Stimulated activated CD4-positive, alpha-beta T cell treated with anti-CD3 and anti-CD28 coated beads, Interleukin-15, amount 100 ng/mL, for 24 hours (primary cell): ENCODE measurements around the gene TUBG2.

ENCODE experiments used
- DNase-seq: peaks from one replicate; pipeline ENCODE4 v3.0.0-alpha.2; 2020

The TUBG2 gene

DNA sequence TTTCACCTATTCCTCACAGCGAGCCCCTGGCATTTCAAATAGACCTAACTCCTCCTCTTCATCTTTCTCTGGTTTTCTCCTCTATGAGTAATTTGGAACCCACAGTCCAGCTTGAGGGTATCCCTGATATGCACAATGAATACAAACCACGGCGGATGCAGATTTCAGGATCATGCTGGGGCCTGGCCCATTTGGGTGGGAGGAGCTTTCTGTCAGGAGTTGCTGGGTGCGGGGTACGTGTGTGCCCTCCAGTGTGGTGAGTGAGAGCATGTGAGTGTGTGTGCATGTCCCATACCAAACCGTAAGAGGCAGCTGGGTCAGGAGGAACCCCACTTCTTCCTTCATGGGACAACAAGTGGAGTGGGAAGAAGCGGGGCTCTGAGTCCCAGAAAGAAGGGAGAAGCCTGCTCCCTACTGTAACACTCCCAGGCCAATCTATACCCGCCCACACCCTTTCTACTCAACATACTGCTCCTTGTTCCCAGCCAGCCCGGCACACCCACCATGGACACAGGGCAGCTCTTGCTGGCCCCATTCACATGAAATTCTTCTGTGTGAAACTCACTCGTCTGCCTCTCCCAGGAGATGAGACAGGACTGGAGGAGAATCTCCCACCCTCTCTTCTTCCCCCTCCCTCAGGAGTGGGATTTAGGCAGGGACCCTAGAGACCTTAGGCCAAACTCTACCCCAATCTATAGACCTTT, 41.7 kb downstream of the TUBG2 start:
- no peak for DNase-seq

DNA sequence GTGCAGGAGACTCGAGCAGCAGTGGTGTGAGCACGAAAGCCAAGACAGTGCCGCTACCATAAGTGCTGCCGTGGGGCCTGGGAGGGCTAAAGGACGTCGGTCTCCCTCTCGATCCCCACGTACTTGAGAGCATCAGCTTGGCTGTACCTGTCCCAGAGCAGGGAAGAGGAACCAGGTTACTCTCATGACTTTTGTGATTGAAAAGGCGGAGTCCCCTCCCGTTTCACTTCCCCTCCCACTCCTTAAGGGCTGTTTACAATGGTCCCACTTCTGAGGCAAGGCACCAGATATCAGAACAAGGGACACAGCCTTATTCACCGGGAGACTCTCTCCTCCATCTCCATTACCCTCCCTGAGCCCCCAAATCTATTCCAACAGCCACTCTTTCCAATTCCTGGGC, 43.4 kb downstream of the TUBG2 start:
- no peak for DNase-seq

DNA sequence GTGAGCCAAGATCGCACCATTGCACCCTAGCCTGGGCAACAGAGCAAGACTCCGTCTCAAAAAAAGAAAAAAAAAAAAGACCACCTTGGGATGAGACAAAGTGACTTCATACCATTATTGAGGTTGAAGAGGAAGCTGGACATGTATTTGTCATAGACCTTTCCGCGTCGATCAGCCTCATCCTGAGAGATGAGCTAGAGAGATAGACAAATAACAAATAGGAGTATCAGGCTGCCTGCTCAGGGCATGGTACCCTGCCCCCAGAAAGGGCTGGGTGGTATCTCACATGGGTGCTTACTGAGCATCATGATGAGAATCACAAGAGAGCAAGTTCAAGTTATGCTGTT, 45.4 kb downstream of the TUBG2 start:
- DNase-seq: no peak

- peak; percentile 66 for DNase-seq
These were observed 45.9 kb downstream of the TUBG2 start for GRCh38 chr17:42704837-42705494.

GRCh38 chr17:42706732-42707131, 47.6 kb downstream of the TUBG2 start:
- DNase-seq: peak; percentile 65

DNA sequence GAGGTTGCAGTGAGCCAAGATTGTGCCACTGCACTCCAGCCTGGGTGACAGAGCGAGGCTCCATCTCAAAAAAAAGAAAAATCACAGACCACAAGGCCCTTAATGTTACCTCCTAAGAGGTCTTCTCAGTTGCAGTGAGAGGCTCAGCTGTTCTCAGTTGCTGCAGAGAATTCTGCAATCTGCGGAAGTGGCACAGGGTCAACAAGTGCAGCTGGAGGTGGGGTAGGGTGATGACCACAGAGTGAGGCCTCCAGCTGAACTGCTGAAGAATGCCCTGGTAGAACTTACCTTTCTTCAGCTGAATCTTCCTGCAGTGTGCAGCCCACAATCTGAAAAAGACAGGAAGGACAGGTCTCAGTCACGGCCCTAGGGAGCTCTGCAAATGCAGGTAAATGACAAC, 49.5 kb downstream of the TUBG2 start:
- no peak for DNase-seq

- no peak for DNase-seq
These were observed 50.5 kb downstream of the TUBG2 start for GRCh38 chr17:42709561-42709960.
